Nephron progenitor cell (in vitro differentiated cells): ENCODE results near the gene PRUNE2.

Experiments
- DNase-seq: peaks from one replicate; pipeline ENCODE4 v3.0.0; 2021
- H3K27ac Mint-ChIP-seq: 2 replicates; pipeline ENCODE4 v1.8.0; 2021; ENCODE audit warnings: mild to moderate bottlenecking, moderate library complexity, mixed read lengths
- H3K27me3 Mint-ChIP-seq: 2 replicates; pipeline ENCODE4 v1.8.0; 2021; ENCODE audit warnings: mild to moderate bottlenecking, low read depth, mixed read lengths; ENCODE audit not compliant: poor library complexity
- H3K36me3 Mint-ChIP-seq: 2 replicates; pipeline ENCODE4 v1.8.0; 2021; ENCODE audit warnings: low read depth, mixed read lengths
- H3K4me1 Mint-ChIP-seq: 2 replicates; pipeline ENCODE4 v1.8.0; 2021; ENCODE audit warnings: mixed read lengths
- H3K4me3 Mint-ChIP-seq: 2 replicates; pipeline ENCODE4 v1.8.0; 2021; ENCODE audit warnings: mild to moderate bottlenecking, moderate library complexity, mixed read lengths
- H3K9me3 Mint-ChIP-seq: 2 replicates; pipeline ENCODE4 v1.8.0; 2021; ENCODE audit warnings: mild to moderate bottlenecking, moderate library complexity, mixed read lengths
- CTCF ChIP-seq: fragments of 200-600 bp; sonication (generic); IDR thresholded peaks from 2 replicates; pipeline ENCODE4 v1.5.0; 2021; ENCODE audit warnings: antibody characterized with exemption

Gene PRUNE2

GRCh38 chr9:76784881-76785280 lies 121.0 kb downstream of the PRUNE2 start:
- H3K36me3 Mint-ChIP-seq = no peaks in the 10 kb centered on the region
- no peak overlapping the region for H3K27ac Mint-ChIP-seq
- H3K27me3 Mint-ChIP-seq = peaks cover 4% of the 10 kb centered on the region
- DNase-seq = no peak
- no peaks in the 10 kb centered on the region for H3K4me1 Mint-ChIP-seq
- H3K4me3 Mint-ChIP-seq = no peak overlapping the region
- no peak for TF ChIP-seq CTCF
- H3K9me3 Mint-ChIP-seq = no peaks in the 10 kb centered on the region

- no peak for TF ChIP-seq CTCF
- Mint-ChIP-seq H3K4me3 (no peak overlapping the region), H3K4me1 (no peaks in the 10 kb centered on the region), H3K36me3 (no peaks in the 10 kb centered on the region), H3K27ac (no peak overlapping the region), H3K27me3 (peaks cover 4% of the 10 kb centered on the region), H3K9me3 (no peaks in the 10 kb centered on the region)
- no peak for DNase-seq
Measured at GRCh38 chr9:76772686-76773445, 133.0 kb downstream of the PRUNE2 start.

DNA sequence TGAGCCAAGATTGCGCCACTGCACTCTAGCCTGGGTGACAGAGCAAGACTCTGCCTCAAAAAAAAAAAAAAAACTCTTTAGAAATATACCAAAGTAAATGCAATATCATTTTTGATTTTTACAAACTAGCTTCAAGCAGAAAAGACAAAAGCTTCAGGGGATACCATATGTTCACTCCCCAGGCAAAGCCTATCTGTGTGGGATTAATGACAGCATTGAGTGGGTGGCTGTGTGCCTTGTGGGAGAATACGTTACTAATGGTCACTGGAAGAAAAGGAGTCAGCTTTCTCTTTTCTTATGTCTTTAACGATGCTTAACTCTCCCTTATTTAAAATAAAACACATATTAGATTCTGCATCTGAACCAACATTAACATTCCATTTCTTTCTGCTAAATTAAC lies 139.8 kb downstream of the PRUNE2 start:
- H3K27ac Mint-ChIP-seq = no peak overlapping the region
- no peaks in the 10 kb centered on the region for H3K9me3 Mint-ChIP-seq
- H3K27me3 Mint-ChIP-seq = peaks cover 11% of the 10 kb centered on the region
- no peaks in the 10 kb centered on the region for H3K36me3 Mint-ChIP-seq
- no peak for DNase-seq
- peaks cover 6% of the 10 kb centered on the region for H3K4me1 Mint-ChIP-seq
- TF ChIP-seq CTCF = no peak
- no peak overlapping the region for H3K4me3 Mint-ChIP-seq

DNA sequence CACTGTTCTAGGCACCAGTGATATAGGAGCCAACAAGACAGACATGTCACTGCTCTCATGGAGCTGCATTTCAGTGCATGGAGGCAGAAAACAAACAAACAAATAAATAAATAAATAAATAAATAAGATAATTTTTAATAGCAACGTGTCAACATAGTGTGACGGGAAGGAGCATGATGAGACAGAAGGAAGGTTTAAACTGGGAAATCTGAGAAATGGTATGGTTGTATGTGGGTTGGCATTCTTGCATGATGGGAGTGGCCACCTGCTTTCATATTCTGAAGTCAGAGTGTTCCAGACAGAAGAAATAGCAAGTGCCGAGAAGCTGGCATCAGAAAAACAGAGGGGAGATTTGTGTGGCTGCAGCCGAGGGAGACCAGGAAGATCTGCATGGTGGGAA lies 141.8 kb downstream of the PRUNE2 start, which contains the start of gene PCA3:
TSS of gene PCA3 (plus strand) at position 301 of the 400 bp plus-strand sequence.
- no peak for TF ChIP-seq CTCF
- H3K9me3 Mint-ChIP-seq = no peaks in the 10 kb centered on the region
- H3K4me1 Mint-ChIP-seq = peaks cover 6% of the 10 kb centered on the region
- H3K27me3 Mint-ChIP-seq = peaks cover 11% of the 10 kb centered on the region
- no peak for DNase-seq
- no peaks in the 10 kb centered on the region for H3K36me3 Mint-ChIP-seq
- no peak within 1 kb of the TSS for H3K4me3 Mint-ChIP-seq
- H3K27ac Mint-ChIP-seq = no peak within 1 kb of the TSS

GRCh38 chr9:76761448-76761847 lies 144.5 kb downstream of the PRUNE2 start:
- no peak for DNase-seq
- Mint-ChIP-seq H3K4me1 (peaks cover 7% of the 10 kb centered on the region), H3K9me3 (no peaks in the 10 kb centered on the region), H3K36me3 (no peaks in the 10 kb centered on the region), H3K27me3 (peaks cover 11% of the 10 kb centered on the region), H3K27ac (no peak overlapping the region), H3K4me3 (no peak overlapping the region)
- TF ChIP-seq CTCF = peak; percentile 32

DNA sequence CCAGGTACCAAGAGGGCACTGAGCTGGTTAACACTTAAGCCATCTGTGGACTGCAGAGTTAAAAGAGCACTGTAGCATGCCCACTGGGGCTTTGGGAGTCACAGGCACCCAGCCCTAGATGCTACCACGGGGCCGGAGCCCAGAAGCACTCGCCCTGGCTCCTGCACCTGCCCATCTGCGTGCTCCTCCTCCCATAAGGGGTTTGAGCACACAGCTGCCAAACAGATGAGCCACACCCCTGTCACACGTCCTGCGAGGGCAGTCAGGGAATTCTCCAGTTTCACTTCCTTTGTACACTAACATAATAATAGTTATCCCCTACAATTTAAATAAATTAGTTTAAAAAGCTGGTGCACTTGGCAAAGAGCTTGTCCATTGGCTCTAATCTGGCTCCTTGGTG lies 146.2 kb downstream of the PRUNE2 start:
- Mint-ChIP-seq H3K36me3 (no peaks in the 10 kb centered on the region), H3K27me3 (peaks cover 11% of the 10 kb centered on the region), H3K4me3 (no peak overlapping the region), H3K27ac (no peak overlapping the region), H3K4me1 (peaks cover 17% of the 10 kb centered on the region), H3K9me3 (no peaks in the 10 kb centered on the region)
- no peak for TF ChIP-seq CTCF
- DNase-seq = no peak
